Measurements from ENCODE around the gene CTRB1. TPM values are rescaled to one million over a fixed set of nuclear protein-coding genes. Genes with fewer than 3 reads are reported as not detected.

Gene CTRB1
- total and polyA plus RNA-seq, 2 of the 13 experiments (the other 11 are each of a cell fraction or from before 2014, with no cell fraction given), result not detected

DNA sequence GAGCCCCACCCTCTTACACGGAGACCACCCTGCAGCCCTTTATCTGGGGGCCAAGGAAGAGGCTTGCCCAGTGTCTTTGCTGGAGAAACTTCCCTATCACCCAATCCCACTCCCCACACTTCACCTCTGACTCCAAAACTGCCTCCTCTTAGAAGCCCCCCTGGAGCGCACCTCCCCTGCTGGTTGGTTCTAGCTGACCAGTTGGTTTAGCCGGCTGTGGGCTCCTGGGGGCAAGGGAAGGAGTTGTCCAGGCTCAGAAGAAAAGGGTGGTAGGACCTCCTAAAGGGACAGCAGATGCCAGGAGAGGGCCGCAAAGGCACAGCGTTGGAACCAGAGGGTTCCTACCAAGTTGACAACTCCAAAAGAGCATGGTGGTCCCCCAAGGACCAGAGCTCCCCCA is 30.7 kb downstream of the CTRB1 start:
- peak overlapping the region; percentile 84 for H3K4me2 ChIP-seq (ENCODE audit: low read depth, low read length)
- ATAC-seq (no peak), DNase-seq (ENCODE audit: low spot score) (no peak), FAIRE-seq (no peak)
- TF ChIP-seq ZNF567 (CRISPR knock-in tag; IDR thresholded peaks at IDR 0.05; ENCODE audit: borderline replicate concordance) (0 out of 2 replicates have a peak, but pooled peaks have one; percentile 57), NFE2L1 (CRISPR knock-in tag; IDR thresholded peaks at IDR 0.05; ENCODE audit: borderline replicate concordance) (0 out of 2 replicates have a peak, but pooled peaks have one; percentile 23), RARG (CRISPR knock-in tag; IDR thresholded peaks at IDR 0.05; ENCODE audit: low read depth) (no peak), MAZ (IDR thresholded peaks at IDR 0.05; ENCODE audit: borderline replicate concordance, low read depth, low read length) (no peak), MAZ (CRISPR knock-in tag; IDR thresholded peaks at IDR 0.05; ENCODE audit: low read depth) (no peak), HNRNPH1 (optimal IDR thresholded peaks at IDR 0.05; ENCODE audit: low read depth, low read length) (peak; percentile 39), ZNF350 (CRISPR knock-in tag; IDR thresholded peaks at IDR 0.05; ENCODE audit: borderline replicate concordance, low read depth) (0 out of 2 replicates have a peak, but pooled peaks have one; percentile 12), ZNF556 (CRISPR knock-in tag; IDR thresholded peaks at IDR 0.05; ENCODE audit: borderline replicate concordance) (peak; percentile 17; the same call in 1 of the 2 replicates), RXRA (CRISPR knock-in tag; IDR thresholded peaks at IDR 0.05) (no peak), MTA1 (CRISPR knock-in tag; IDR thresholded peaks at IDR 0.05; ENCODE audit: borderline replicate concordance) (0 out of 2 replicates have a peak, but pooled peaks have one; percentile 17), ZNF225 (CRISPR knock-in tag; IDR thresholded peaks at IDR 0.05) (0 out of 2 replicates have a peak, but pooled peaks have one; percentile 32), SMYD3 (CRISPR knock-in tag; IDR thresholded peaks at IDR 0.05) (no peak), POLR2A (IDR thresholded peaks at IDR 0.05; ENCODE audit: insufficient read depth in 1 of 2, low read depth in 2 of 2, low read length in 2 of 2) (peak in 1 of 2 experiments; percentile 62; a peak in 2 of 4 replicates)
- TF ChIP-seq, protein P1, sequence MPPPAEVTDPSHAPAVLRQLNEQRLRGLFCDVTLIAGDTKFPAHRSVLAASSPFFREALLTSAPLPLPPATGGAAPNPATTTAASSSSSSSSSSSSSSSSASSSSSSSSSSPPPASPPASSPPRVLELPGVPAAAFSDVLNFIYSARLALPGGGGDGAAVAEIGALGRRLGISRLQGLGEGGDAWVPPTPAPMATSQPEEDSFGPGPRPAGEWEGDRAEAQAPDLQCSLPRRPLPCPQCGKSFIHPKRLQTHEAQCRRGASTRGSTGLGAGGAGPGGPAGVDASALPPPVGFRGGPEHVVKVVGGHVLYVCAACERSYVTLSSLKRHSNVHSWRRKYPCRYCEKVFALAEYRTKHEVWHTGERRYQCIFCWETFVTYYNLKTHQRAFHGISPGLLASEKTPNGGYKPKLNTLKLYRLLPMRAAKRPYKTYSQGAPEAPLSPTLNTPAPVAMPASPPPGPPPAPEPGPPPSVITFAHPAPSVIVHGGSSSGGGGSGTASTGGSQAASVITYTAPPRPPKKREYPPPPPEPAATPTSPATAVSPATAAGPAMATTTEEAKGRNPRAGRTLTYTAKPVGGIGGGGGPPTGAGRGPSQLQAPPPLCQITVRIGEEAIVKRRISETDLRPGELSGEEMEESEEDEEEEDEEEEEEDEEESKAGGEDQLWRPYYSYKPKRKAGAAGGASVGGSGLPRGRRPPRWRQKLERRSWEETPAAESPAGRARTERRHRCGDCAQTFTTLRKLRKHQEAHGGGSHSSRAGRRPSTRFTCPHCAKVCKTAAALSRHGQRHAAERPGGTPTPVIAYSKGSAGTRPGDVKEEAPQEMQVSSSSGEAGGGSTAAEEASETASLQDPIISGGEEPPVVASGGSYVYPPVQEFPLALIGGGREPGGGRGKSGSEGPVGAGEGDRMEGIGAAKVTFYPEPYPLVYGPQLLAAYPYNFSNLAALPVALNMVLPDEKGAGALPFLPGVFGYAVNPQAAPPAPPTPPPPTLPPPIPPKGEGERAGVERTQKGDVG (CRISPR knock-in tag; IDR thresholded peaks at IDR 0.05; ENCODE audit: borderline replicate concordance), result 0 out of 2 replicates have a peak, but pooled peaks have one; percentile 43
- TF ChIP-seq, protein P2, sequence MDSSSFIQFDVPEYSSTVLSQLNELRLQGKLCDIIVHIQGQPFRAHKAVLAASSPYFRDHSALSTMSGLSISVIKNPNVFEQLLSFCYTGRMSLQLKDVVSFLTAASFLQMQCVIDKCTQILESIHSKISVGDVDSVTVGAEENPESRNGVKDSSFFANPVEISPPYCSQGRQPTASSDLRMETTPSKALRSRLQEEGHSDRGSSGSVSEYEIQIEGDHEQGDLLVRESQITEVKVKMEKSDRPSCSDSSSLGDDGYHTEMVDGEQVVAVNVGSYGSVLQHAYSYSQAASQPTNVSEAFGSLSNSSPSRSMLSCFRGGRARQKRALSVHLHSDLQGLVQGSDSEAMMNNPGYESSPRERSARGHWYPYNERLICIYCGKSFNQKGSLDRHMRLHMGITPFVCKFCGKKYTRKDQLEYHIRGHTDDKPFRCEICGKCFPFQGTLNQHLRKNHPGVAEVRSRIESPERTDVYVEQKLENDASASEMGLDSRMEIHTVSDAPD (CRISPR knock-in tag; IDR thresholded peaks at IDR 0.05), result 0 out of 2 replicates have a peak, but pooled peaks have one; percentile 16
- no TSS peak for BruUV-seq (replicated peaks)
- peaks cover 83% of the 10 kb centered on the region for H3K4me1 ChIP-seq (ENCODE audit: insufficient read depth, low read length)
- peak overlapping the region; percentile 76 to 87 (median 86) for H3K4me3 ChIP-seq (replicated peaks in 1 of 3; ENCODE audit: insufficient read depth in 1 of 3, low read depth in 2 of 3, low read length in 3 of 3)
- peak overlapping the region; percentile 99 for H3K9ac ChIP-seq (ENCODE audit: insufficient read depth, low read depth, low read length)
- CTCF ChIA-PET (ENCODE audit: low intra/inter-chr PET ratio, low total read pairs), result no interaction called here
- H3K79me2 ChIP-seq (ENCODE audit: insufficient read depth, low read length), result peaks cover 87% of the 10 kb centered on the region
- H2AFZ ChIP-seq (ENCODE audit: low read length), result no peak overlapping the region
- H4K20me1 ChIP-seq (ENCODE audit: insufficient read depth, low read length), result peaks cover 37% of the 10 kb centered on the region
- H3K36me3 ChIP-seq (replicated peaks in 1 of 2; ENCODE audit: control insufficient read depth in 1 of 2, insufficient read depth in 2 of 2, low read length in 2 of 2), result peaks cover 0 to 7% of the 10 kb centered on the region in 2 experiments; a peak in 1 of 5 replicates
- H3K27me3 ChIP-seq (ENCODE audit: control insufficient read depth in 1 of 2, insufficient read depth in 2 of 2, low read length in 2 of 2), result no peaks in the 10 kb centered on the region; a peak in 1 of 5 replicates
- intact Hi-C loops (cut with micrococcal nuclease; ENCODE audit: unreplicated experiment), result loop anchor here (5.0 kb wide), 1 partner anchor 252 kb away; the partner anchor contains the start of gene ZNRF1
- 59% methylated on average over 5 of the region's 5 CpGs for WGBS (ENCODE audit: low lambda C conversion rate)
- H3K27ac ChIP-seq (ENCODE audit: extremely low read length, insufficient read depth, low read length), result peak overlapping the region; percentile 97
- H3K9me3 ChIP-seq (ENCODE audit: low read length), result no peaks in the 10 kb centered on the region
- POLR2A ChIA-PET, result interaction anchor here (1.0 to 14.7 kb wide), 7 partner anchors 11 to 59 kb away, joined by 3 to 312 read pairs (median 15); no protein-coding TSS in a partner anchor
- in situ Hi-C loops (cut with HindIII; ENCODE audit: extremely low pct_ligation_motif_present, low pct_unique_long_range_greater_than_20kb), result no loop called here
